Pericardium fibroblast (primary cell): ENCODE results near the gene PGAP6. TPM values are rescaled to one million over a fixed set of nuclear protein-coding genes. Genes with fewer than 3 reads are reported as not detected.

Experiments used
- total RNA-seq: library from RNA; depleted of rRNA; stranded (reverse); fragments of >200 nt; gene quantifications from 2 replicates; pipeline ENCODE4 v1.2.3, GENCODE V29; 2015

The PGAP6 gene, protein sequence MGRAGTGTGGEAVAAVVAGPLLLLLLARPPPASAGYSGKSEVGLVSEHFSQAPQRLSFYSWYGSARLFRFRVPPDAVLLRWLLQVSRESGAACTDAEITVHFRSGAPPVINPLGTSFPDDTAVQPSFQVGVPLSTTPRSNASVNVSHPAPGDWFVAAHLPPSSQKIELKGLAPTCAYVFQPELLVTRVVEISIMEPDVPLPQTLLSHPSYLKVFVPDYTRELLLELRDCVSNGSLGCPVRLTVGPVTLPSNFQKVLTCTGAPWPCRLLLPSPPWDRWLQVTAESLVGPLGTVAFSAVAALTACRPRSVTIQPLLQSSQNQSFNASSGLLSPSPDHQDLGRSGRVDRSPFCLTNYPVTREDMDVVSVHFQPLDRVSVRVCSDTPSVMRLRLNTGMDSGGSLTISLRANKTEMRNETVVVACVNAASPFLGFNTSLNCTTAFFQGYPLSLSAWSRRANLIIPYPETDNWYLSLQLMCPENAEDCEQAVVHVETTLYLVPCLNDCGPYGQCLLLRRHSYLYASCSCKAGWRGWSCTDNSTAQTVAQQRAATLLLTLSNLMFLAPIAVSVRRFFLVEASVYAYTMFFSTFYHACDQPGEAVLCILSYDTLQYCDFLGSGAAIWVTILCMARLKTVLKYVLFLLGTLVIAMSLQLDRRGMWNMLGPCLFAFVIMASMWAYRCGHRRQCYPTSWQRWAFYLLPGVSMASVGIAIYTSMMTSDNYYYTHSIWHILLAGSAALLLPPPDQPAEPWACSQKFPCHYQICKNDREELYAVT
- 56.3 and 67.3 TPM in 2 replicates for total RNA-seq

DNA sequence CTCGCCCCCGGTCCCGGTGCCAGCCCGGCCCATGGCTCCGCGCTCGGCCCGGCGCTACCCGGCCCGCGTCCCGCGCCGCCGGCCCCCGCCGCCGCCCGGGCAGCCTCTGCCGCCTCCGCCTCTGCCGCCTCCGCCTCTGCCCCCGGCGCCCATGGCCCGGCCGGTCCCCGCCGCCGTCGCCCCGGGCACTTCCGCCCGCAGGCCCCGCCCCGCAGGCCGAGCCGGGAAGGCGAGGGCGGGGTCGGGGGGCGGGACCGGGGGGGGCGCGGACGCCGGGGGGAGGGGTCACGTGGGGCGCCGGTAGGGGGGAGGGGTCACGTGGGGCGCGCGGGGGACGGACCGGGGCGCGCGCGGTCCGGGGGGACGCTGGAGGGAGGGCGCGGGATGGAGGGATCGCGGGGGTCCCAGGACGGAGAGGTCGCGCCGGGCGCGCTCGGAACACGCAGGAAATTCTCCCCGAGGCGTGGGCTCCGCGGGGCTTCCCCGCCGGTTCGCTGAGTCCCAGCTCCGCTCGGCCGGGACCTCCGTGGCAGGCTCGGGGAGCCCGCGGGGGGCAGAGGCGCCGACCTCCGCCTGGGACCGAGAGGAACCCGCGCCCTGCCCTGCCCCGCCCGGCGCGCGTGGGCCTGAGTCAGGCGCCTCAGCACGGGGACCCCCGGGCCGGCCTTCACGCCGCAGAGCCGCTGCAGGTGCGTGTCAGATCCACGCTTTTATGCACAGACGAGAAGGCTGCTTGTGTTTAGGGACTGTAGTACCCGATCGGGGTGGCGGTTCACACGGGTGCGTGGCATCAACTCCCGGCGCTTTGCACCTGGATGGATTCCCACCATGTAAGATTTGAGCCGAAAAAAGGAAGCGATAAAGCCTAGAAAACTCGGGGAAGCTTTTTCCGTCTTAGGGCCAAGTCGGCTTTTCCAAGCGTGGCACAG is at the start of gene PGAP6:
Gene PGAP6, minus strand, starts transcription at position 190 of the 929 bp plus-strand sequence. Its CDS starts 157 bp downstream, at position 33.

DNA sequence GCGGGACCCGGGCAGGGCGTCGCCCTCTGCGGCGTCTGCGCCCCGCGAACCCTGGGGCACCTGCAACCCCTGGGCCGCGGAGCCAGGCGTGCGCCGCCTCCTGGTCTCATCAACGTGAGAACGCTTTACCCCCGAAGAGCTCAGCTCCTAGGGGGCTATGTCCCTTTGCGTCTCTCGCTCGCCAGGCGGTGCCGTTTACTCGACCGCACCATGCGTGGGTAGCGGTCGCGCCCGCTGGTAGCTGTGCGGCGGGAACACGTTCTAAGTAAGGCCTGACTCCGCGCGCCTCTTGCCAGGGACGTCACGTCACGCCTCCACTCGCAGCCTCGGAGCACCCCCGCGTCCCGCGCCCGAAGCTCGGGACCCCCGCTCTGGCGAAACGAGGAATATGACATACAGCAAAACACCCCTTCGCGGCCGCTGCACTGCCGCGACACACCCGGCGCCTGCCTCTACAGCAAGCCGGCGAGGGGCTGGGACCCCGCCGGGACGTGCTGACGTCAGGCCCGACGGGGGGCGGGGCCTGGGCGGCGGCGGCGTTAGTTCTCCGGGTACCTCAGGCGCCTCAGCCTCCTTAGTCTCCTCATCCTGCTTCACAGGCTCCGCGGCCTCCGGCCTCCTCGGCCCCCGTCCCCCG is 43.4 kb upstream of the PGAP6 start, which contains the start of gene RAB11FIP3:
Gene RAB11FIP3, plus strand, starts transcription at position 568 of the 637 bp plus-strand sequence. CDS start 358 bp downstream, outside the sequence.

DNA sequence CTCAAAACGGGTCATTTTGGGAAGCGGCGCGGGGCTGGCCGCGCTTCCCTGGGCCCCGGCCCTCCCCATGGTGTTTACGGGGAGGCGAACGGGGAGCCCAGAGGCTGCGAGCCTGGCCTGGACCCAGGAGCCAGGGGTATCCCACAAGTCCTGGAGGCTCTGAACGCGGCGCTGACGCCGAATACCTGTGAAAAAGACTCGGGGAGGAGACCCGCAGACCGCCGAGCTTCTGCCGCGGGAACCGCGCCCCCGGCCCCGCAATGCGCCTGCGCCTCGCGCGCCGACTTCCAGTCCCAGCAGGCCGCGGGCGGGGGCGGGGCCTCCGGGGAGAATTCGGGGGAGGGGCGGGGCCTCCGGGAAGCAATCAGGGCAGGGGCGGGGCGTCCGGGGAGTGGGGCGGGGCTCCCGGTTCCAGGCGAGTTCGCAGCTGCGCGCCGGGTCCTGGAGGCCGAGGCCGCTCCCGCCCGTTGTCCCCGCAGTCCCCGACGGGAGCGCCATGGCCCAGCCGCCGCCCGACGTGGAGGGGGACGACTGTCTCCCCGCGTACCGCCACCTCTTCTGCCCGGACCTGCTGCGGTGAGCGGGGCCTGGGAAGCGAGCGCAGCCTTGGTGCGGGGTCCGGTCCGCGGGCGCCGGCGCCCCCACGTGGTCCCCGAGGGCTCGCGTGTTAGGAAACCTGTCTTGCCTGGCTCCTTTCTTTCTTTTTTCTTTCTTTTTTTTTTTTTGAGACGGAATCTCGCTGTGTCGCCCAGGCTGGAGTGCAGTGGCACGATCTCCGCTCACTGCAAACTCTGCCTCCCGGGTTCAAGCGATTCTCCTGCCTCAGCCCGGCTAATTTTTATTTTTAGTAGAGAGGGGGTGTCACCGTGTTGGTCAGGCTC is 19.9 kb upstream of the PGAP6 start, which contains the start of gene DECR2:
Gene DECR2, plus strand, starts transcription at position 418 of the 881 bp plus-strand sequence. Its CDS starts 79 bp downstream, at position 497.

DNA sequence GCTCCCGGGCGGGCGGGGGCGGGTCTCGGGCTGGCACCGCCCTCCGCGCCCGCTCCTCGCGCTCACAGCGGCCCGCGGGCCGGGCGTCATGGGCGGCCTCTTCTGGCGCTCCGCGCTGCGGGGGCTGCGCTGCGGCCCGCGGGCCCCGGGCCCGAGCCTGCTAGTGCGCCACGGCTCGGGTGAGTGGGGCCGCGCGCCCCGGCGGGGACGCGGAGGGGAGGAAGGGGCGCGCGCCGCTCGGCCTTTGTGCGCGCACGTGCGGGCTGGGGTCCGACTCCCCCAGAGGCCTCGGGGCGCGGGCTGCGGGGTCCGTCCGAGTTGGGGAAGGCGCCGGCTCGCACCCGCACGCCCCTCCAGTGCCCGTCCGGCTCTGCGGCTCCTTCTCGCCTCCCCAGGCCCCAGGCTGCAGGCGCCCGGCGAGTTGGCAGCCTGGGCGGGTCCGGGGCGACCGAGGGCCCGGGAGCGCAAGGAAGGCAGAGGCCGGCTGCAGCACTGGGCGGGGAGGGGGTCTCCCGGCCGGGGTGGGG is 15.4 kb upstream of the PGAP6 start, which contains the start of gene NME4:
Gene NME4, plus strand, starts transcription at position 65 of the 527 bp plus-strand sequence. Its CDS starts 24 bp downstream, at position 89.

DNA sequence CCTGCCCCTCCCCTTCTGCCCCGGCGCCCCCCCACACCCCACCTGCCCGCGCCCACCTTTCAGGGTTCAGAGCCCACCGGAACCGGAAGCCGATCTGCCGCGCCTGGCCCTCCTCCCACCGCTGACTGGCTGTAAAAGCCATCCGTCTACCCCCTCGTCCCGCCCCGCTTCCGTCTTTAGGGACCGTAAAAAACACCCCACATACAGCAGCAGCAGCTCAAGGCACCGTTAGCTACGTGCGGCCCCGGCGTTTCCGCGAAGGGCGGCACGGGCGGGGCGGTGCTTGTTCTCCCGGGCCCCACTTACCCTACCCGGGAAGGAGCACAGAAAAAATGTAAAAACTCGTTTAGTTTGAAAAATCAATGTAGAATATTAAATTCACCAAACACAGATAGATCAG is 11.3 kb downstream of the PGAP6 start, which contains the start of gene MRPL28:
Gene MRPL28, minus strand, starts transcription at position 96 of the 400 bp plus-strand sequence. CDS start 320 bp downstream, outside the sequence.

DNA sequence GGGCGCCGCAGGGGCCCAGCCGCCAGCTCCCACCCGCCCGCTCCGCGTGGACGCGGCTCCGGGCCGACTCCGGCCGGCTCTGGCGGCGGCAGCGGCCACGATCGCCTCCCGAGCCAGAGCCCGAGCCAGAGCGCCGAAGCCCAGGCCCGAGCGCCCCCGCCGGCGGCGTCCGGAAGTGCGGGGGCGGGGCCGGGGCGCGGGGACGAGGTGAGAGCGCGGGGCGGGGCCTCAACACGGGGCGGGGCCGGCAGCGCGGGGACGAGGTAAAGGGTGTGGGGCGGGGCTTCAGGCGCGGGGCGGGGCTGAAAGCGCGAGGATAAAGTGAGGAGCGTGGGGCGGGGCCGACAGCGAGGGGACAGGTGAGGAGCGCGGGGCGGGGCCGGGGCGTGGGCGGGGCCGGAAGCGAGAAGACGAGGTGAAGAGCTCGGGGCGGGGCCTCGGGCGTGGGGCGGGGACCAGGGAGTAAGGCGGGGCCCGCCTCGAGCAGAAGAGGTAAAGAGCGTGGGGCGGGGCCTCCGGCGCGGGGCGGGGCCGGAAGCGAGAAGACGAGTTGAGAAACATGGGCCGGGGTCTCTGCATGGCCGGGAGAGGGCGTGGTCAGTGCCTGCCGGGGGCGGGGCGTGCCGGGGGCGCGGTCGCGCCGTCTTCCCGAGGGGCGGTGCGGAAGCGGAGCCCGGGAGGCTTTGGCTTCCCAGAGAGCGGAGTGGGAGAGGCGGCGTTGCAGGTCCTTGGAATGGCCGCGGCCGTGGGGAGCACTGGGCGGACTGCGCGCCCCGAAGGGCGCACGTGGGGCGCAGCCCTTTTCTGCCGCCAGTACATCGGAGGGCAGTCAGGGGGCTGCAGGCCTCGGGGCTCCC is 29.0 kb downstream of the PGAP6 start, which contains the start of gene AXIN1:
Gene AXIN1, minus strand, starts transcription at position 177 of the 857 bp plus-strand sequence. CDS start 5,698 bp downstream, outside the sequence.

Other genes with a start within 250 kb of the PGAP6 start
- 8.3 and 27.8 TPM in 2 replicates for gene NPRL3, start 243.3 kb downstream of the PGAP6 start, total RNA-seq
- not detected in 2 replicates for gene HBZ, start 229.3 kb downstream of the PGAP6 start, total RNA-seq
- gene HBM, start 216.0 kb downstream of the PGAP6 start, total RNA-seq, result not detected in 2 replicates
- gene HBA2, start 209.1 kb downstream of the PGAP6 start, total RNA-seq, result 6.0 TPM in 1 of 2 replicates, not detected in the other
- gene HBA1, start 205.3 kb downstream of the PGAP6 start, total RNA-seq, result 1.9 TPM in 1 of 2 replicates, not detected in the other
- not detected in 2 replicates for gene HBQ1, start 201.5 kb downstream of the PGAP6 start, total RNA-seq
- 20.9 and 44.8 TPM in 2 replicates for gene LUC7L, start 152.5 kb downstream of the PGAP6 start, total RNA-seq
- 74.6 and 138 TPM in 2 replicates for gene FAM234A, start 147.2 kb downstream of the PGAP6 start, total RNA-seq
- 0.94 and 3.4 TPM in 2 replicates for gene RGS11, start 106.0 kb downstream of the PGAP6 start, total RNA-seq
- 2.8 TPM in 1 of 2 replicates, not detected in the other for gene ARHGDIG, start 101.4 kb downstream of the PGAP6 start, total RNA-seq
- gene PDIA2, start 98.8 kb downstream of the PGAP6 start, total RNA-seq, result 0.09 and 0.12 TPM in 2 replicates
- gene AXIN1, start 29.3 kb downstream of the PGAP6 start, total RNA-seq, result 17.3 and 18.3 TPM in 2 replicates
- gene MRPL28, start 11.4 kb downstream of the PGAP6 start, total RNA-seq, result 86.1 and 88.2 TPM in 2 replicates
- gene NME4, start 15.2 kb upstream of the PGAP6 start, total RNA-seq, result 169 and 171 TPM in 2 replicates
- gene DECR2, start 19.9 kb upstream of the PGAP6 start, total RNA-seq, result 16.6 and 19.5 TPM in 2 replicates
- 26.7 and 36.1 TPM in 2 replicates for gene RAB11FIP3, start 43.7 kb upstream of the PGAP6 start, total RNA-seq
- gene CAPN15, start 145.7 kb upstream of the PGAP6 start, total RNA-seq, result 36.5 and 48.2 TPM in 2 replicates
- not detected in 2 replicates for gene PRR35, start 178.4 kb upstream of the PGAP6 start, total RNA-seq
- gene NHLRC4, start 185.0 kb upstream of the PGAP6 start, total RNA-seq, result 3.8 and 5.0 TPM in 2 replicates
- 28.5 and 35.1 TPM in 2 replicates for gene PIGQ, start 188.0 kb upstream of the PGAP6 start, total RNA-seq
- gene RAB40C, start 208.1 kb upstream of the PGAP6 start, total RNA-seq, result 16.9 and 19.4 TPM in 2 replicates
- gene WFIKKN1, start 249.0 kb upstream of the PGAP6 start, total RNA-seq, result 0.12 TPM in 1 of 2 replicates, not detected in the other